Measurements from ENCODE around the gene STARD13.

- TF ChIP-seq CTCF (IDR thresholded peaks at IDR 0.05; ENCODE audit: insufficient read depth, low read length) = no peak
- TF ChIP-seq REST (IDR thresholded peaks at IDR 0.05; ENCODE audit: insufficient replicate concordance, low read depth) = no peak
Measured at GRCh38 chr13:33087091-33087490, 198.5 kb downstream of the STARD13 start.
